Stimulated activated CD4-positive, alpha-beta T cell treated with anti-CD3 and anti-CD28 coated beads, Interleukin-2, amount 100 ng/mL, for 24 hours (primary cell): ENCODE data around the gene KNDC1.
"Not testable (repeated sequence)": the region's sequence is repeated elsewhere in the genome, so short reads cannot be mapped to it uniquely, and the experiment has no call there.

ENCODE experiments used
- DNase-seq, 2 donors: peaks; one replicate each; pipeline ENCODE4 v3.0.0-alpha.2; 2020

The KNDC1 gene

GRCh38 chr10:133247681-133248333, 87.8 kb downstream of the KNDC1 start:
- no peak for DNase-seq

- no peak for DNase-seq
Measured at GRCh38 chr10:133248334-133248715, 88.3 kb downstream of the KNDC1 start.

GRCh38 chr10:133249094-133249780, 89.2 kb downstream of the KNDC1 start:
- DNase-seq = no peak

- no peak for DNase-seq
Measured at GRCh38 chr10:133249975-133250754, 90.1 kb downstream of the KNDC1 start.

GRCh38 chr10:133251388-133252222, 91.6 kb downstream of the KNDC1 start:
- no peak for DNase-seq

GRCh38 chr10:133252223-133252552, 92.2 kb downstream of the KNDC1 start:
- DNase-seq = no peak

GRCh38 chr10:133253361-133253955, 93.4 kb downstream of the KNDC1 start:
- DNase-seq = no peak

- DNase-seq = no peak
Measured at GRCh38 chr10:133254421-133255120, 94.6 kb downstream of the KNDC1 start.

GRCh38 chr10:133255323-133255722, 95.3 kb downstream of the KNDC1 start:
- no peak for DNase-seq

- DNase-seq = peak; percentile 28 to 39
Measured at GRCh38 chr10:133257489-133258065, 97.6 kb downstream of the KNDC1 start.

GRCh38 chr10:133258066-133258817, 98.2 kb downstream of the KNDC1 start:
- peak; percentile 38 to 57 for DNase-seq

- DNase-seq = peak; percentile 85 to 90
Measured at GRCh38 chr10:133258818-133259601, 99.0 kb downstream of the KNDC1 start.

- no peak for DNase-seq
Measured at GRCh38 chr10:133259602-133259989, 99.6 kb downstream of the KNDC1 start.

- peak; percentile 67 to 72 for DNase-seq
Measured at GRCh38 chr10:133260895-133261725, 101.1 kb downstream of the KNDC1 start.

GRCh38 chr10:133261726-133262325, 101.8 kb downstream of the KNDC1 start:
- peak; percentile 85 to 88 for DNase-seq

- DNase-seq = no peak
Measured at GRCh38 chr10:133262696-133263095, 102.7 kb downstream of the KNDC1 start.

GRCh38 chr10:133263674-133264073, 103.7 kb downstream of the KNDC1 start:
- DNase-seq = no peak

GRCh38 chr10:133264461-133264860, 104.4 kb downstream of the KNDC1 start:
- DNase-seq = no peak

GRCh38 chr10:133265052-133265451, 105.0 kb downstream of the KNDC1 start:
- DNase-seq = not testable (repeated sequence)
